Ascending aorta (tissue), 2 donors: Measurements from ENCODE around the gene KANK3. TPM values are rescaled to one million over a fixed set of nuclear protein-coding genes. Genes with fewer than 3 reads are reported as not detected.

ENCODE experiments used
- DNase-seq, 2 donors: peaks; one replicate each; pipeline ENCODE4 v3.0.0-alpha.2; 2019; ENCODE audit warnings: low spot score in 2 of 2
- H3K27ac ChIP-seq, 2 donors: fragments of 200-600 bp; sonication (generic); one replicate each; pipeline ENCODE4 v1.5.1; 2016 to 2017; ENCODE audit warnings: mild to moderate bottlenecking in 1 of 2
- H3K27me3 ChIP-seq: fragments of 200-600 bp; sonication (generic); one replicate; pipeline ENCODE4 v1.5.1; 2017
- H3K36me3 ChIP-seq, 2 donors: fragments of 200-600 bp; sonication (generic); one replicate each; pipeline ENCODE4 v1.5.1; 2016
- H3K4me1 ChIP-seq, 2 donors: fragments of 200-600 bp; sonication (generic); one replicate each; pipeline ENCODE4 v1.5.1; 2016 to 2017; ENCODE audit warnings: mild to moderate bottlenecking in 1 of 2
- H3K4me3 ChIP-seq, 2 donors: fragments of 200-600 bp; sonication (generic); one replicate each; pipeline ENCODE4 v1.5.1; 2016 to 2017; ENCODE audit warnings: mild to moderate bottlenecking in 1 of 2
- H3K9me3 ChIP-seq, 2 donors: fragments of 200-600 bp; sonication (generic); one replicate each; pipeline ENCODE4 v1.5.1; 2016
- intact Hi-C: fragments of 100-400 bp; cut with DNase I; formaldehyde crosslinking; loops from one replicate; pipeline ENCODE4 v1.15.1; 2023
- total RNA-seq: library from RNA; depleted of rRNA; stranded (reverse); fragments of >200 nt; gene quantifications from one replicate; pipeline ENCODE4 v1.1.0, GENCODE V29; 2016
- TF ChIP-seq, protein P1 (sequence below), 3 experiments: fragments of 200-600 bp in 2 of 3; fragments of 450-650 bp in 1 of 3; sonication (generic) in 2 of 3; IDR thresholded peaks; one replicate each; pipeline ENCODE4 v1.5.1; 2016 to 2019; ENCODE audit warnings: antibody characterized with exemption in 3 of 3, mild to moderate bottlenecking in 1 of 3, moderate library complexity in 1 of 3

The KANK3 gene
- total RNA-seq, 1 donor from 2014 or later = 47.4 TPM

GRCh38 chr19:8338835-8339234 lies 4.2 kb downstream of the KANK3 start:
- TF ChIP-seq, protein P1, sequence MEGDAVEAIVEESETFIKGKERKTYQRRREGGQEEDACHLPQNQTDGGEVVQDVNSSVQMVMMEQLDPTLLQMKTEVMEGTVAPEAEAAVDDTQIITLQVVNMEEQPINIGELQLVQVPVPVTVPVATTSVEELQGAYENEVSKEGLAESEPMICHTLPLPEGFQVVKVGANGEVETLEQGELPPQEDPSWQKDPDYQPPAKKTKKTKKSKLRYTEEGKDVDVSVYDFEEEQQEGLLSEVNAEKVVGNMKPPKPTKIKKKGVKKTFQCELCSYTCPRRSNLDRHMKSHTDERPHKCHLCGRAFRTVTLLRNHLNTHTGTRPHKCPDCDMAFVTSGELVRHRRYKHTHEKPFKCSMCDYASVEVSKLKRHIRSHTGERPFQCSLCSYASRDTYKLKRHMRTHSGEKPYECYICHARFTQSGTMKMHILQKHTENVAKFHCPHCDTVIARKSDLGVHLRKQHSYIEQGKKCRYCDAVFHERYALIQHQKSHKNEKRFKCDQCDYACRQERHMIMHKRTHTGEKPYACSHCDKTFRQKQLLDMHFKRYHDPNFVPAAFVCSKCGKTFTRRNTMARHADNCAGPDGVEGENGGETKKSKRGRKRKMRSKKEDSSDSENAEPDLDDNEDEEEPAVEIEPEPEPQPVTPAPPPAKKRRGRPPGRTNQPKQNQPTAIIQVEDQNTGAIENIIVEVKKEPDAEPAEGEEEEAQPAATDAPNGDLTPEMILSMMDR (IDR thresholded peaks at IDR 0.05) = no peak
- H3K27ac ChIP-seq = no peak overlapping the region
- no peak overlapping the region for H3K4me3 ChIP-seq
- H3K36me3 ChIP-seq = no peaks in the 10 kb centered on the region
- H3K27me3 ChIP-seq = peaks cover 23% of the 10 kb centered on the region
- intact Hi-C loops = no loop called here
- H3K9me3 ChIP-seq = no peaks in the 10 kb centered on the region
- H3K4me1 ChIP-seq = peaks cover 0 to 10% of the 10 kb centered on the region in 2 donors
- no peak for DNase-seq

- H3K36me3 ChIP-seq = no peaks in the 10 kb centered on the region
- H3K4me3 ChIP-seq = no peak overlapping the region
- H3K4me1 ChIP-seq = peaks cover 0 to 7% of the 10 kb centered on the region in 2 donors
- TF ChIP-seq, protein P1 (IDR thresholded peaks at IDR 0.05) = no peak
- no peak overlapping the region for H3K27ac ChIP-seq
- intact Hi-C loops = no loop called here
- H3K27me3 ChIP-seq = peaks cover 23% of the 10 kb centered on the region
- no peak for DNase-seq
- H3K9me3 ChIP-seq = no peaks in the 10 kb centered on the region
Observed at GRCh38 chr19:8337728-8338127, 5.3 kb downstream of the KANK3 start.

GRCh38 chr19:8336660-8337059 lies 6.4 kb downstream of the KANK3 start:
- no peak for DNase-seq
- intact Hi-C loops = no loop called here
- Histone ChIP-seq H3K36me3 (no peaks in the 10 kb centered on the region), H3K4me3 (no peak overlapping the region), H3K27ac (no peak overlapping the region), H3K27me3 (peaks cover 17% of the 10 kb centered on the region), H3K4me1 (peaks cover 0 to 7% of the 10 kb centered on the region in 2 donors), H3K9me3 (no peaks in the 10 kb centered on the region)
- TF ChIP-seq, protein P1 (IDR thresholded peaks at IDR 0.05) = no peak

- Histone ChIP-seq H3K36me3 (no peaks in the 10 kb centered on the region), H3K9me3 (no peaks in the 10 kb centered on the region), H3K27me3 (peaks cover 17% of the 10 kb centered on the region), H3K4me1 (peaks cover 0 to 7% of the 10 kb centered on the region in 2 donors), H3K27ac (no peak overlapping the region), H3K4me3 (no peak overlapping the region)
- TF ChIP-seq, protein P1 (IDR thresholded peaks at IDR 0.05) = no peak
- DNase-seq = no peak
- intact Hi-C loops = no loop called here
Observed at GRCh38 chr19:8336072-8336569, 6.9 kb downstream of the KANK3 start.

GRCh38 chr19:8335343-8336071 lies 7.6 kb downstream of the KANK3 start:
- Histone ChIP-seq H3K4me3 (peak overlapping the region; percentile 44 to 55), H3K4me1 (peaks cover 0 to 7% of the 10 kb centered on the region in 2 donors), H3K9me3 (no peaks in the 10 kb centered on the region), H3K36me3 (no peaks in the 10 kb centered on the region), H3K27ac (no peak overlapping the region), H3K27me3 (peaks cover 17% of the 10 kb centered on the region)
- TF ChIP-seq, protein P1 (IDR thresholded peaks at IDR 0.05) = no peak
- DNase-seq = no peak
- intact Hi-C loops = no loop called here
